DND-41 (cell line): ENCODE results near the gene ATG9B.

Experiments
- EZH2 ChIP-seq: IDR thresholded peaks from 3 replicates; pipeline ENCODE4 v1.6.1; 2012; ENCODE audit warnings: borderline replicate concordance, low read depth, mild to moderate bottlenecking, moderate library complexity, low read length, inconsistent platforms; ENCODE audit not compliant: severe bottlenecking
- TF ChIP-seq, protein P1 (sequence below): IDR thresholded peaks from 2 replicates; pipeline ENCODE4 v1.5.1; 2012; ENCODE audit warnings: borderline replicate concordance, low read length, moderate library complexity, mild to moderate bottlenecking; ENCODE audit not compliant: poor library complexity, severe bottlenecking; ENCODE audit errors: extremely low read depth

DNA sequence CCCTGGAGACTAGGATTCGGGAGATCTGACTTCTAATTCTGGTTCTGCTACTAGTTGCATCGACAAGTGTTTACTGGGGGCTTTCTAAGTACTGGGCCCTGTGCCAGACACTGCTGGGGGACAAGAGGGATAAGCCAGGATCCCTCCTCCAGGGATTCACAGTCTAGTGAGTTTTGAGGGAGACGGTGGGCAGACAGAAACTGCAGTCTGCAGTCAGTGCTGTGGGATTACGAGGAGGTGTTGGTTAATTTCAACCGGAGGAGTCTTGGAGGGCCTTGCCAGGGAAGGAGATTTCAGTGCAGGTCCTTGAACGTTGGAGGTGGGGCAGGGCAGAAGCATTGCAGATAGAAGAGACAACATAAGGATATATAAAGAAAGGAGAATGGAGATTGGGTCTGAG is 42.6 kb downstream of the ATG9B start:
- TF ChIP-seq, protein P1, sequence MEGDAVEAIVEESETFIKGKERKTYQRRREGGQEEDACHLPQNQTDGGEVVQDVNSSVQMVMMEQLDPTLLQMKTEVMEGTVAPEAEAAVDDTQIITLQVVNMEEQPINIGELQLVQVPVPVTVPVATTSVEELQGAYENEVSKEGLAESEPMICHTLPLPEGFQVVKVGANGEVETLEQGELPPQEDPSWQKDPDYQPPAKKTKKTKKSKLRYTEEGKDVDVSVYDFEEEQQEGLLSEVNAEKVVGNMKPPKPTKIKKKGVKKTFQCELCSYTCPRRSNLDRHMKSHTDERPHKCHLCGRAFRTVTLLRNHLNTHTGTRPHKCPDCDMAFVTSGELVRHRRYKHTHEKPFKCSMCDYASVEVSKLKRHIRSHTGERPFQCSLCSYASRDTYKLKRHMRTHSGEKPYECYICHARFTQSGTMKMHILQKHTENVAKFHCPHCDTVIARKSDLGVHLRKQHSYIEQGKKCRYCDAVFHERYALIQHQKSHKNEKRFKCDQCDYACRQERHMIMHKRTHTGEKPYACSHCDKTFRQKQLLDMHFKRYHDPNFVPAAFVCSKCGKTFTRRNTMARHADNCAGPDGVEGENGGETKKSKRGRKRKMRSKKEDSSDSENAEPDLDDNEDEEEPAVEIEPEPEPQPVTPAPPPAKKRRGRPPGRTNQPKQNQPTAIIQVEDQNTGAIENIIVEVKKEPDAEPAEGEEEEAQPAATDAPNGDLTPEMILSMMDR, result no peak
- no peak for TF ChIP-seq EZH2
